Natural killer cell (primary cell): ENCODE results near the gene MIA2. TPM values are rescaled to one million over a fixed set of nuclear protein-coding genes. Genes with fewer than 3 reads are reported as not detected.
"Not testable (repeated sequence)": the region's sequence is repeated elsewhere in the genome, so short reads cannot be mapped to it uniquely, and the experiment has no call there.

Experiments used
- ATAC-seq, 3 donors: fragments of 150-1000 bp in 2 of 3; fragments of 200-7000 bp in 1 of 3; cut with Tn5 transposase; 1 replicate in 1 of 3; 2 replicates in 2 of 3; pipeline ENCODE4 v1.10.0; 2021; ENCODE audit warnings: mild to moderate bottlenecking in 2 of 3, moderate library complexity in 2 of 3
- DNase-seq, 2 donors: peaks; one replicate each; pipeline versions ENCODE4 v3.0.0 to v3.0.0-alpha.2; 2013 to 2021; ENCODE audit warnings: mixed read lengths in 1 of 2
- H3K27ac ChIP-seq: one replicate; pipeline ENCODE4 v1.5.1; 2013; ENCODE audit warnings: mild to moderate bottlenecking, low read length
- H3K27me3 ChIP-seq: one replicate; pipeline ENCODE4 v1.6.1; 2013; ENCODE audit warnings: low read length; ENCODE audit not compliant: control insufficient read depth, insufficient read depth
- H3K36me3 ChIP-seq: one replicate; pipeline ENCODE4 v1.6.1; 2013; ENCODE audit warnings: low read length; ENCODE audit not compliant: control insufficient read depth, insufficient read depth
- H3K4me1 ChIP-seq: one replicate; pipeline ENCODE4 v1.6.1; 2013; ENCODE audit warnings: low read length; ENCODE audit not compliant: control insufficient read depth, insufficient read depth
- H3K4me3 ChIP-seq: one replicate; pipeline ENCODE4 v1.5.1; 2013; ENCODE audit warnings: low read length
- H3K9me3 ChIP-seq: one replicate; pipeline ENCODE4 v1.6.1; 2013; ENCODE audit warnings: low read length; ENCODE audit not compliant: control insufficient read depth, insufficient read depth
- H3K27ac Mint-ChIP-seq, 2 donors: one replicate each; pipeline ENCODE4 v1.8.0; 2022; ENCODE audit warnings: mild to moderate bottlenecking in 2 of 2, mixed read lengths in 2 of 2, moderate library complexity in 1 of 2
- H3K27me3 Mint-ChIP-seq, 2 donors: one replicate each; pipeline ENCODE4 v1.8.0; 2022; ENCODE audit warnings: low read depth in 2 of 2, mixed read lengths in 2 of 2
- H3K36me3 Mint-ChIP-seq: one replicate; pipeline ENCODE4 v1.8.0; 2022; ENCODE audit warnings: mixed read lengths
- H3K4me1 Mint-ChIP-seq, 2 donors: one replicate each; pipeline ENCODE4 v1.8.0; 2022; ENCODE audit warnings: mixed read lengths in 2 of 2
- H3K4me3 Mint-ChIP-seq: one replicate; pipeline ENCODE4 v1.8.0; 2022; ENCODE audit warnings: mild to moderate bottlenecking, moderate library complexity, mixed read lengths
- H3K9me3 Mint-ChIP-seq, 2 donors: one replicate each; pipeline ENCODE4 v1.8.0; 2022; ENCODE audit warnings: mixed read lengths in 2 of 2
- WGBS: methylation state at CpG from one replicate; pipeline ENCODE4 v1.1.7; 2013; ENCODE audit warnings: missing lambda C conversion rate; ENCODE audit not compliant: insufficient coverage; 5-methylcytosine and 5-hydroxymethylcytosine counted together
- intact Hi-C: fragments of 100-400 bp; cut with micrococcal nuclease; formaldehyde crosslinking; loops from one replicate; pipeline ENCODE4 v1.14.2; 2022
- total RNA-seq, 4 donors: library from RNA; stranded (reverse); fragments of 120-200 nt in 1 of 4; gene quantifications; one replicate each; pipeline versions ENCODE4 v1.2.3 to v1.2.4, GENCODE V29; 2013 to 2022
- TF ChIP-seq, protein P1 (sequence below): fragments of 200-600 bp; IDR thresholded peaks from one replicate; pipeline ENCODE4 v1.8.0; 2022; ENCODE audit warnings: antibody characterized with exemption

MIA2 gene
- total RNA-seq, 3 donors from 2014 or later (not counting 1 experiment from before 2014, with no cell fraction given), result 44.7 to 45.7 (median 45.4) TPM

DNA sequence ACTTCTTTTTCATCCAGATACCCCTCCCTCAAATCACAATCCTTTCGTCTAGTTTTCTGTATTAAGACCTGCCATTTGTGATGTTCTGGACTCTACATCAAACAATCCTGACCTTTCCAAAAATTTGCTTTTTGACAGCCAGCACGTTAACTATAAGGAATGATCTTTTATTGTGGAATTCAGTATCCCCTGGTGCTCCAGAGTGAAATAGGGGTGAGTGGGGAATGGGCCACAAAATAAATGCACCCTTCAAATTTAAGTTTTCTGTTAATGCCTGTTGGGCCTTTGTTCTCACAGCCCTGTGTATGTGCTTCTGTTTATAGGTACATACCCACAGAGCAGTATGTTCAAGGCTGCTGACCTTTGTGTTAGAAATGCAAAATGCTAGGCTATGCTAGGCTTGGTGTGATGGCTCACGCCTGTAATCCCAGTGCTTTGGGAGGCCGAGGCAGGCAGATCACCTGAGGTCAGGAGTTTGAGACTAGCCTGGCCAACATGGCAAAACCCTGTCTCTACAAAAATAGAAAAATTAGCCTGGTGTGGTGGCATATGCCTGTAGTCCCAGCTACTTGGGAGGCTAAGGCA, 46.7 kb upstream of the MIA2 start:
- WGBS, result 96% methylated on average over 4 of the region's 4 CpGs
- Mint-ChIP-seq H3K4me3 (no peak overlapping the region), H3K27me3 (no peaks in the 10 kb centered on the region), H3K27ac (peak overlapping the region; percentile 25 to 75), H3K9me3 (no peaks in the 10 kb centered on the region), H3K36me3 (no peaks in the 10 kb centered on the region), H3K4me1 (peaks cover 14 to 17% of the 10 kb centered on the region in 2 donors)
- TF ChIP-seq, protein P1, sequence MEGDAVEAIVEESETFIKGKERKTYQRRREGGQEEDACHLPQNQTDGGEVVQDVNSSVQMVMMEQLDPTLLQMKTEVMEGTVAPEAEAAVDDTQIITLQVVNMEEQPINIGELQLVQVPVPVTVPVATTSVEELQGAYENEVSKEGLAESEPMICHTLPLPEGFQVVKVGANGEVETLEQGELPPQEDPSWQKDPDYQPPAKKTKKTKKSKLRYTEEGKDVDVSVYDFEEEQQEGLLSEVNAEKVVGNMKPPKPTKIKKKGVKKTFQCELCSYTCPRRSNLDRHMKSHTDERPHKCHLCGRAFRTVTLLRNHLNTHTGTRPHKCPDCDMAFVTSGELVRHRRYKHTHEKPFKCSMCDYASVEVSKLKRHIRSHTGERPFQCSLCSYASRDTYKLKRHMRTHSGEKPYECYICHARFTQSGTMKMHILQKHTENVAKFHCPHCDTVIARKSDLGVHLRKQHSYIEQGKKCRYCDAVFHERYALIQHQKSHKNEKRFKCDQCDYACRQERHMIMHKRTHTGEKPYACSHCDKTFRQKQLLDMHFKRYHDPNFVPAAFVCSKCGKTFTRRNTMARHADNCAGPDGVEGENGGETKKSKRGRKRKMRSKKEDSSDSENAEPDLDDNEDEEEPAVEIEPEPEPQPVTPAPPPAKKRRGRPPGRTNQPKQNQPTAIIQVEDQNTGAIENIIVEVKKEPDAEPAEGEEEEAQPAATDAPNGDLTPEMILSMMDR, result no peak
- intact Hi-C loops, result no loop called here
- H3K27ac ChIP-seq, result no peak overlapping the region
- no peaks in the 10 kb centered on the region for H3K27me3 ChIP-seq
- H3K36me3 ChIP-seq, result peaks cover 29% of the 10 kb centered on the region
- no peaks in the 10 kb centered on the region for H3K4me1 ChIP-seq
- H3K4me3 ChIP-seq, result no peak overlapping the region
- DNase-seq, result no peak
- ATAC-seq, result no peak
- H3K9me3 ChIP-seq, result no peaks in the 10 kb centered on the region

DNA sequence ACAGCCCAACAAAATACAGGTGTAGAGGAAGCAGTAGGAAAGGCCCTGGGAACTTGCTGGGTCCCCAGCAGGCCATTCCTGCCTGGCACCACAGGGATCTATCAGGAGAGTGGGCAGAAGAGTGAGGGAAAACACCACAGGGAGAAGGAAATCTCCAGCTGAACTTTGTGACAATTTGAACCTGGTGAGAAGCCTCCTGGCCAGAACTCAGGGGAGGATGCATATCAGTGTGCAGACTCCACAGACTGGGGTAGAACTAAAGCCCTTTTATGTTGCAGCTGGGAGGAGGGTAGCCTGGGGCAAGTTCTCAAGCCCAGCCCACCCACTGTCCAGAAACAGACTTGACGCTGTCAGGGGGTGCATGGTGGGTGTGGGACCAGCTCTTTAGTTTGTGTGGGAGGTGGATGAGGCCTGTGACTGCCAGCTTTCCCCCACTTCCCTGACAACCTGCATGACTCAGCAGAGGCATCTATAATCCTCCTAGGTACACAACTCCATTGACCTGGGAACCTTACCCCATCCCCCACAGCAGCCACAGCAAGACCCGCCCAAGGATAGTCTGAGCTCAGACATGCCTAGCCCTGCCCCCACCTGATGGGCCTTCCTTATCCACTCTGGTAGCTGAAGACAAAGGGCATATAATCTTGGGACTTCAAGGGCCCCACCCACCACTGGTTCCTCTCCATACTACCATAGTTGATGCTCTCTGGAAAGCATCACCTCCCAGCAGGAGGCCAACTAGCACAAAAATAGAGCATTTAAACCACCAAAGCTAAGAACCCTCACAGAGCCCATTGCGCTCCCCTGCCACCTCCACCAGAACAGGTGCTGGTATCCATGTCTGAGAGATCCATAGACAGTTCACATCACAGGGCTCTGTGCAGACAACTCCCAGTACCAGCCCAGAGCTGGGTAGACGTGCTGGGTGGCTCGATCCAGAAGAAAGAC, 29.8 kb upstream of the MIA2 start:
- no peak overlapping the region for H3K4me3 Mint-ChIP-seq
- no peaks in the 10 kb centered on the region for H3K4me1 Mint-ChIP-seq
- Histone ChIP-seq H3K4me3 (no peak overlapping the region), H3K27ac (no peak overlapping the region), H3K4me1 (no peaks in the 10 kb centered on the region), H3K36me3 (no peaks in the 10 kb centered on the region), H3K9me3 (no peaks in the 10 kb centered on the region), H3K27me3 (no peaks in the 10 kb centered on the region)
- ATAC-seq, result no peak
- 98% methylated on average over 4 of the region's 5 CpGs for WGBS
- no peak for DNase-seq
- H3K36me3 Mint-ChIP-seq, result no peaks in the 10 kb centered on the region
- H3K27ac Mint-ChIP-seq, result no peak overlapping the region
- intact Hi-C loops, result no loop called here
- no peaks in the 10 kb centered on the region for H3K27me3 Mint-ChIP-seq
- H3K9me3 Mint-ChIP-seq, result no peaks in the 10 kb centered on the region
- TF ChIP-seq, protein P1, result no peak

DNA sequence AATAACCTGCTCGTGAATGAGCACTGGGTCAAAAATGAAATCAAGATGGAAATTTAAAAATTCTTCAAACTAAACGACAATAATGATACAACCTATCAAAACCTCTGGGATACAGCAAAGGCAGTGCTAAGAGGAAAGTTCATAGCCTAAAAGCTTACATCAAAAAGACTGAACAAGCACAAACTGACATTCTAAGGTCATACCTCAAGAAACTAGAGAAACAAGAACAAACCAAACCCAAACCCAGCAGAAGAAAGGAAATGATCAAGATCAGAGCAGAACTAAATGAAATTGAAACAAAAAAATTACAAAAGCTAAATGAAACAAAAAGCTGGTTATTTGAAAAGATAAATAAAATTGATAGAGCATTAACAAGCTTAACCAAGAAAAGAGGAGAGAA, 26.3 kb upstream of the MIA2 start:
- H3K27ac Mint-ChIP-seq, intact Hi-C loops, H3K4me1 Mint-ChIP-seq, H3K4me1 ChIP-seq, H3K27ac ChIP-seq, H3K9me3 ChIP-seq, H3K36me3 Mint-ChIP-seq, H3K4me3 ChIP-seq, H3K9me3 Mint-ChIP-seq, ATAC-seq, DNase-seq, H3K27me3 ChIP-seq, H3K4me3 Mint-ChIP-seq, H3K27me3 Mint-ChIP-seq, H3K36me3 ChIP-seq: not testable (repeated sequence)
- whole genome bisulfite sequencing, result 93% methylated on average over 2 of the region's 2 CpGs

DNA sequence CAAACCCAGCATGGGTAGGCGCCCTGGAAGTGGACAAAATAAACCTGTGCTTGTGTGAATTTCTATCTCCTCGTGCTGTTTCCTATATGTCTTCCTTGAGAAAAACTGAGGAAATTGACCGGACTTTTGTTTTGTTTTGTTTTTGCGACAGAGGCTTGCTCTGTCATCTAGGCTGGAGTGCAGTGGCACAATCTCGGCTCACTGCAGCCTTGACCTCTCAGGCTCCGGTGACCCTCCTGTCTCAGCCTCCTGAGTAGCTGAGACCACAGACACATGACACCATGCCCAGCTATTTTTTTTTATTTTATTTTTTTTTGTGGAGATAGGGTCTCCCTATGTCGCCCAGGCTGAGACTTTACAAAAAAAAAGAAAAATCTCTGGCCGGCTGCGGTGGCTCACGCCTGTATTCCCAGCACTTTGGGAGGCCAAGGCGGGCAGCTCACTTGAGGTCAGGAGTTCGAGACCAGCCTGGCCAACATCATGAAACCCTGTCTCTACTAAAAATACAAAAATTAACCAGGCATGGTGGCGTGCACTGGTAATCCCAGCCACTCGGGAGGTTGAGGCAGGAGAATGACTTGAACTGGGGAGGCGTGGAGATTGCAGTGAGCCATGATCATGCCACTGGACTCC, 22.5 kb upstream of the MIA2 start:
- intact Hi-C loops, result no loop called here
- H3K36me3 ChIP-seq, result no peaks in the 10 kb centered on the region
- 92% methylated on average over 15 of the region's 15 CpGs for WGBS
- no peaks in the 10 kb centered on the region for H3K9me3 ChIP-seq
- no peaks in the 10 kb centered on the region for H3K4me1 ChIP-seq
- Mint-ChIP-seq H3K9me3 (no peaks in the 10 kb centered on the region), H3K4me3 (no peak overlapping the region), H3K27me3 (no peaks in the 10 kb centered on the region), H3K36me3 (no peaks in the 10 kb centered on the region), H3K4me1 (no peaks in the 10 kb centered on the region), H3K27ac (no peak overlapping the region)
- no peak overlapping the region for H3K27ac ChIP-seq
- DNase-seq (no peak), ATAC-seq (no peak)
- H3K4me3 ChIP-seq, result no peak overlapping the region
- H3K27me3 ChIP-seq, result no peaks in the 10 kb centered on the region
- TF ChIP-seq, protein P1, result no peak
